SU-DHL-6 (cell line): ENCODE measurements around the gene ACHE.
"Not testable (repeated sequence)": the region's sequence is repeated elsewhere in the genome, so short reads cannot be mapped to it uniquely, and the experiment has no call there.

Experiments used
- H2AFZ ChIP-seq: fragments of 200-600 bp; sonication (generic); 2 replicates; pipeline ENCODE4 v1.6.1; 2014; ENCODE audit warnings: low read depth, mild to moderate bottlenecking, moderate library complexity, mixed read lengths, antibody characterized with exemption, low read length; ENCODE audit not compliant: severe bottlenecking
- H3F3A ChIP-seq: fragments of 200-600 bp; shearing (Covaris generic); 2 replicates; pipeline ENCODE4 v1.6.0; 2016; ENCODE audit warnings: antibody characterized with exemption, mild to moderate bottlenecking; ENCODE audit not compliant: insufficient read depth
- H3K27ac ChIP-seq: fragments of 200-600 bp; sonication (generic); 2 replicates; pipeline ENCODE4 v1.5.1; 2016; ENCODE audit warnings: low read depth, mild to moderate bottlenecking, low read length, moderate library complexity, mixed read lengths
- H3K27me3 ChIP-seq: fragments of 200-600 bp; sonication (generic), shearing (Covaris generic); 2 replicates; pipeline ENCODE4 v1.6.0; 2014; ENCODE audit warnings: mild to moderate bottlenecking, low read length
- H3K36me3 ChIP-seq: fragments of 200-600 bp; sonication (generic); 2 replicates; pipeline ENCODE4 v1.6.1; 2014; ENCODE audit warnings: mild to moderate bottlenecking, low read length, mixed read lengths
- H3K4me2 ChIP-seq: fragments of 300-600, 200-600 bp; shearing (Covaris generic), sonication (generic); 2 replicates; pipeline ENCODE4 v1.6.0; 2014; ENCODE audit warnings: low read length, low read depth, mild to moderate bottlenecking; ENCODE audit not compliant: poor library complexity, severe bottlenecking
- H3K4me3 ChIP-seq: fragments of 200-600 bp; sonication (generic); 2 replicates; pipeline ENCODE4 v1.5.1; 2014; ENCODE audit warnings: antibody characterized with exemption, low read length, mild to moderate bottlenecking, mixed read lengths; ENCODE audit not compliant: insufficient read depth, poor library complexity, severe bottlenecking
- H3K79me2 ChIP-seq: fragments of 200-600 bp; sonication (generic); 2 replicates; pipeline ENCODE4 v1.6.1; 2014; ENCODE audit warnings: mild to moderate bottlenecking, low read length, moderate library complexity; ENCODE audit not compliant: insufficient read depth
- H3K9ac ChIP-seq: fragments of 200-600 bp; sonication (generic); 2 replicates; pipeline ENCODE4 v1.7.0; 2014; ENCODE audit warnings: mild to moderate bottlenecking, low read length
- H3K9me2 ChIP-seq: fragments of 200-600 bp; sonication (generic); replicated peaks from 2 replicates; pipeline ENCODE4 v1.6.1; 2014; ENCODE audit warnings: low read length; ENCODE audit not compliant: insufficient read depth
- H3K9me3 ChIP-seq: fragments of 200-600 bp; sonication (generic); 2 replicates; pipeline ENCODE4 v1.6.1; 2014; ENCODE audit warnings: low read length, mixed read lengths; ENCODE audit not compliant: insufficient read depth
- H4K20me1 ChIP-seq: fragments of 200-600 bp; sonication (generic); 2 replicates; pipeline ENCODE4 v1.6.1; 2014; ENCODE audit warnings: low read depth, mild to moderate bottlenecking, antibody characterized with exemption, low read length, moderate library complexity, mixed read lengths
- EZH2phosphoT487 ChIP-seq: fragments of 200-600 bp; sonication (generic), shearing (Covaris generic); conservative IDR thresholded peaks from 2 replicates; pipeline ENCODE4 v1.6.1; 2018; ENCODE audit warnings: mild to moderate bottlenecking, antibody characterized with exemption, low read length, moderate library complexity, mixed read lengths
- TF ChIP-seq, protein P1 (sequence below): fragments of 200-600 bp; sonication (generic); IDR thresholded peaks from one replicate; pipeline ENCODE4 v1.5.1; 2017; ENCODE audit warnings: antibody characterized with exemption, mild to moderate bottlenecking, low read length, moderate library complexity; ENCODE audit not compliant: insufficient read depth, poor library complexity, severe bottlenecking

The ACHE gene

GRCh38 chr7:100855515-100855914, 40.2 kb downstream of the ACHE start:
- no peak overlapping the region for H3K9ac ChIP-seq
- no peak for TF ChIP-seq EZH2phosphoT487
- TF ChIP-seq, protein P1, sequence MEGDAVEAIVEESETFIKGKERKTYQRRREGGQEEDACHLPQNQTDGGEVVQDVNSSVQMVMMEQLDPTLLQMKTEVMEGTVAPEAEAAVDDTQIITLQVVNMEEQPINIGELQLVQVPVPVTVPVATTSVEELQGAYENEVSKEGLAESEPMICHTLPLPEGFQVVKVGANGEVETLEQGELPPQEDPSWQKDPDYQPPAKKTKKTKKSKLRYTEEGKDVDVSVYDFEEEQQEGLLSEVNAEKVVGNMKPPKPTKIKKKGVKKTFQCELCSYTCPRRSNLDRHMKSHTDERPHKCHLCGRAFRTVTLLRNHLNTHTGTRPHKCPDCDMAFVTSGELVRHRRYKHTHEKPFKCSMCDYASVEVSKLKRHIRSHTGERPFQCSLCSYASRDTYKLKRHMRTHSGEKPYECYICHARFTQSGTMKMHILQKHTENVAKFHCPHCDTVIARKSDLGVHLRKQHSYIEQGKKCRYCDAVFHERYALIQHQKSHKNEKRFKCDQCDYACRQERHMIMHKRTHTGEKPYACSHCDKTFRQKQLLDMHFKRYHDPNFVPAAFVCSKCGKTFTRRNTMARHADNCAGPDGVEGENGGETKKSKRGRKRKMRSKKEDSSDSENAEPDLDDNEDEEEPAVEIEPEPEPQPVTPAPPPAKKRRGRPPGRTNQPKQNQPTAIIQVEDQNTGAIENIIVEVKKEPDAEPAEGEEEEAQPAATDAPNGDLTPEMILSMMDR: no peak

GRCh38 chr7:100854899-100855298, 40.8 kb downstream of the ACHE start:
- not testable (repeated sequence) for H3K4me2 ChIP-seq, H4K20me1 ChIP-seq, H3F3A ChIP-seq, H3K27ac ChIP-seq, H2AFZ ChIP-seq, H3K27me3 ChIP-seq, H3K36me3 ChIP-seq, H3K9me2 ChIP-seq, H3K9me3 ChIP-seq, H3K4me3 ChIP-seq, H3K9ac ChIP-seq
- H3K79me2 ChIP-seq: peaks cover 21% of the 10 kb centered on the region

More at GRCh38 chr7:100855515-100855914, 40.2 kb downstream of the ACHE start:
- H3K27ac ChIP-seq: no peak overlapping the region
- no peak overlapping the region for H3K4me2 ChIP-seq
- no peak overlapping the region for H3K4me3 ChIP-seq
- H3K9me3 ChIP-seq: no peaks in the 10 kb centered on the region
- no peaks in the 10 kb centered on the region for H4K20me1 ChIP-seq
- no peaks in the 10 kb centered on the region for H3K27me3 ChIP-seq
- H3K9me2 ChIP-seq: no peaks in the 10 kb centered on the region
- H3K79me2 ChIP-seq: peaks cover 21% of the 10 kb centered on the region
- H2AFZ ChIP-seq: no peak overlapping the region
- H3K36me3 ChIP-seq: no peaks in the 10 kb centered on the region
- peaks cover 9% of the 10 kb centered on the region for H3F3A ChIP-seq

- peaks cover 9% of the 10 kb centered on the region for H3F3A ChIP-seq
- H3K9ac ChIP-seq: no peak overlapping the region
- H3K9me3 ChIP-seq: no peaks in the 10 kb centered on the region
- no peak overlapping the region for H3K4me3 ChIP-seq
- peak overlapping the region; percentile 99 for H3K4me2 ChIP-seq
- no peaks in the 10 kb centered on the region for H3K9me2 ChIP-seq
- no peaks in the 10 kb centered on the region for H3K36me3 ChIP-seq
- H4K20me1 ChIP-seq: no peaks in the 10 kb centered on the region
- no peak overlapping the region for H3K27ac ChIP-seq
- TF ChIP-seq, protein P1: no peak
- no peak for TF ChIP-seq EZH2phosphoT487
- H3K79me2 ChIP-seq: peaks cover 21% of the 10 kb centered on the region
- H2AFZ ChIP-seq: no peak overlapping the region
- H3K27me3 ChIP-seq: no peaks in the 10 kb centered on the region
Measured at GRCh38 chr7:100854146-100854895, 41.4 kb downstream of the ACHE start.

- Histone ChIP-seq H3K9ac (peak within 1 kb of the TSS; percentile 75), H3K79me2 (peaks cover 21% of the 10 kb centered on the region), H3K9me3 (no peaks in the 10 kb centered on the region), H3K4me2 (peak within 1 kb of the TSS; percentile 99), H3K4me3 (peak within 1 kb of the TSS; percentile 85), H4K20me1 (no peaks in the 10 kb centered on the region), H3K36me3 (no peaks in the 10 kb centered on the region), H3K27ac (peak within 1 kb of the TSS; percentile 82), H3K27me3 (no peaks in the 10 kb centered on the region), H3F3A (peaks cover 9% of the 10 kb centered on the region), H3K9me2 (no peaks in the 10 kb centered on the region), H2AFZ (peak within 1 kb of the TSS; percentile 95)
- TF ChIP-seq, protein P1: peak; percentile 96
- no peak for TF ChIP-seq EZH2phosphoT487
Measured at GRCh38 chr7:100852048-100852872, 43.4 kb downstream of the ACHE start, which contains the start of gene SLC12A9. SLC12A9 (plus strand) TSS chr7:100852713; CDS start chr7:100854198, 1,485 bp downstream.
